ENCODE data around the gene ICAM5. TPM values are rescaled to one million over a fixed set of nuclear protein-coding genes. Genes with fewer than 3 reads are reported as not detected.

The ICAM5 gene
- total RNA-seq, 4 donors from 2014 or later = 0.31 to 1.1 (median 0.53) TPM

GRCh38 chr19:10254244-10254643, 35.5 kb upstream of the ICAM5 start:
- ATAC-seq (ENCODE audit: low FRiP score) (no peak), DNase-seq (ENCODE audit: low spot score) (no peak)
- TF ChIP-seq CTCF (IDR thresholded peaks at IDR 0.05) = no peak

GRCh38 chr19:10255358-10255757, 34.4 kb upstream of the ICAM5 start:
- DNase-seq (ENCODE audit: low spot score) (no peak), ATAC-seq (ENCODE audit: low FRiP score) (no peak)
- TF ChIP-seq CTCF (IDR thresholded peaks at IDR 0.05) = no peak

- no peak for DNase-seq (ENCODE audit: low spot score)
- no peak for ATAC-seq (ENCODE audit: low FRiP score)
- TF ChIP-seq CTCF (IDR thresholded peaks at IDR 0.05) = no peak
Measured at GRCh38 chr19:10256551-10256950, 33.2 kb upstream of the ICAM5 start.

- no peak for TF ChIP-seq CTCF (IDR thresholded peaks at IDR 0.05)
- ATAC-seq (ENCODE audit: low FRiP score) (no peak), DNase-seq (ENCODE audit: low spot score) (no peak)
Measured at GRCh38 chr19:10256970-10257615, 32.7 kb upstream of the ICAM5 start.

GRCh38 chr19:10258080-10258710, 31.6 kb upstream of the ICAM5 start:
- no peak for ATAC-seq (ENCODE audit: low FRiP score)
- DNase-seq (ENCODE audit: low spot score) = no peak
- no peak for TF ChIP-seq CTCF (IDR thresholded peaks at IDR 0.05)

- ATAC-seq (ENCODE audit: low FRiP score) (peak; percentile 55), DNase-seq (ENCODE audit: low spot score) (peak; percentile 95)
- peak in 1 of 3 donors; percentile 22 for TF ChIP-seq CTCF (IDR thresholded peaks at IDR 0.05)
Measured at GRCh38 chr19:10259162-10259905, 30.4 kb upstream of the ICAM5 start.
